ENCODE results near the gene TUBGCP4.
A peak's percentile ranks its signal among the peaks of the same experiment; 100 is the strongest.
"Not testable (repeated sequence)": the region's sequence is repeated elsewhere in the genome, so short reads cannot be mapped to it uniquely, and the experiment has no call there.

TUBGCP4 gene

DNA sequence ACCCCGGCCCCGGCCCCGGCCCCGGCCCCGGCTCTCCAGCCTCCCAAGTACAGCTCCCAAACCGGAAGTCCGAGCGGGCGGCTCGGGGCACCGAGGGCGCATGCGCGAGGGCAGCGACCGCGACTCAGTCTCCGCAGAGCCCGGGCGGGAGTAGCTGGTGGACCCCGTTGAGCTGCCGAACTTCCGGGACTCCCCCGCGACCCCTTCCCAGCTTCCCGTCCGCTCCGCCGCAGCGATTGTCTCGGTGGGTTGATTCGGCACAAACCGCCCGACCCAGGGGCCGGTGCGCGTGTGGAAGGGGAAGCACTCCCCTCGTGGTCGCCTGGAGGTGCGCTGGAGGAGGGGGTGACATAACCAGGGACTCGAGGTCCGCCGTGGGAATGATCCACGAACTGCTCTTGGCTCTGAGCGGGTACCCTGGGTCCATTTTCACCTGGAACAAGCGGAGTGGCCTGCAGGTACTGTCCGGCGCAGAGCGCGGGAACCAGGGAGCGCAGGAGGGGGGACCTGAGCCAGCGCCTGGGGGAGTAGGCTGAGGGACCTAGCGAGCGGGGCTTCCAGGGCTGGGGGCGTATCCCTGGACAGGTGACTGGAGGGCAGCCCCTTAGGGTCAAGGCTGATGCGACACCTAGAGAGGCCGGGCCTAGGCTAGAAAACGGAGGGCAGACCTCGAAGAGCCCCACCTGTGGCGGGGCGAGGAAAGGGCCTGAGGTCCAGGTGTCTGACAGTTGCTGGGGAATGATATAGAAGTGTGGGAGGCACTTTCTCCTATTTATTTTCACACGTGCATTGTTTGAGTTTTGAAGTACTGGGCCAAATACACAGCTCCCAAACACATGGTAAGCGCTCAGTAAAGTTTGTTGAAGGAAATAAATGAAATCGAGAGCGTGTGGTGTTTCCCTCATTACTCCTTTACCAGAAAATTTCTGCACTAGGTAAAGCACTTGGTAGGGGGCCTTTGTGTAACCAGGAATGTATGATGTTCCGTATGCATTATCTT is at the start of gene TUBGCP4, which contains the start of gene ZSCAN29:
TUBGCP4 (plus strand) TSS at position 127 of the 1,000 bp plus-strand sequence; CDS start at position 381, 254 bp downstream.
ZSCAN29 (minus strand) TSS at position 69 of the 1,000 bp plus-strand sequence. CDS start 1,130 bp downstream, outside the sequence.
- peak; percentile 85 to 86 for DNase-seq

GRCh38 chr15:43325039-43325684 is 45.7 kb upstream of the TUBGCP4 start:
- DNase-seq = peak in 1 of 2 experiments; percentile 13

DNA sequence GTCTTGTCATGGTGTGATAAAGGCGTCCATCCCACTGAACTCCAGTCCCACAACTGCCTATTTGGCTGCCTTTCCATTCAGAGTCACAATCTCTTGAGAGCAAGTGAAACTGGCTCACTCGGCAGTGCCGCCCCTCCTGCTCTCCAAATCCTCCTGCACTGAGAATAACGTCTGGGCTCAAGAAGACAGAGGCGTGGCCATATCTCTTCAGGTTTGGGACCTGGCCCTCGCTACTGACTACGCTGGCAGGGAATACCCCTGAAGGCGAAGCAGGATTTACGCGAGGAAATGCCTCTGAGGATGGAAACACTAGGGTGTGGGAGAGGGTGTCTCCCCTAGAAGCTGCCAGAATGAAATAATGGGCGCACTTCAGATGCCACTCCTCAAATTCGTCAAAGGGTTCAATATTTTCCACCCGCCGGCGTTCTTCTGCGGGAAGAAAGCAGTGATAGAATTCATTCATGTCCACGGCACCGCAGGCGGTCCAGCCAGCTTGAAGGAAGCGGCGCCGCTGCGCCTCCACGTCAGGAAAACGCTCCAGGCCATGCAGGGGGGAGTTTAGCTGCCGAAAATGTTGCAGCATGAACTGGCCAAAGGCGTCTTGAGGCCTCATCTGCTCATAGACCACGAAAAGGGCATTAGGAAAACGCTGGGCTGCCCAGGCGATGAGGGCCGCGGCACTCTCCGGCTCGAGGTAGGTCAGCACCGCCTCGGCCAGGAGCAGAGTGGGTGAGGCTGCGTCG is 41.5 kb upstream of the TUBGCP4 start:
- peak; percentile 20 to 58 for DNase-seq

- DNase-seq = peak; percentile 89 to 93
Measured at GRCh38 chr15:43329960-43330779, 40.7 kb upstream of the TUBGCP4 start, which contains the start of gene LCMT2. Gene LCMT2 (minus strand): TSS chr15:43330573. CDS start chr15:43330489, 84 bp downstream.

- DNase-seq = no peak
Measured at GRCh38 chr15:43330780-43331087, 40.2 kb upstream of the TUBGCP4 start.

- DNase-seq = no peak
Measured at GRCh38 chr15:43346305-43346704, 24.6 kb upstream of the TUBGCP4 start.

DNA sequence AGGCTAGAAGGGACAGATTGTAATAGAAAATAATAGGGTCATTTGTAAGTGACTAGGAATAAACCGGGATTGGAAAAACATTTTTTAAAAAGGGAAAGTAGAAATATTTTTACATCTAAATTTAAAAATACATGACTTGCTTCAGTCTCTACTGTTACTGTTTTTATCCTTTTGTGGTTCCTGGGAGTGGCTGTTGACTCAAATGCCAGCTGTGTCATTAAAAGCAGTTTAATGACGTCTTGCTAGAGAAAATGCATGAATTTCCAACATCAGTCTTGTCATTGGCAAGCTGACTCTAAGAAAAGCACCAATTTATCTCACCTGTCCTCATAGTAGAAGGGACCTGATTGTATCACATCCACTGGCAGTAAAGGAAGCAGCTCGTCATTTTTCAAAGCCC is 23.8 kb upstream of the TUBGCP4 start:
- no peak for DNase-seq

GRCh38 chr15:43352693-43353382 is 18.1 kb upstream of the TUBGCP4 start:
- no peak for DNase-seq

GRCh38 chr15:43360821-43361220 is 10.1 kb upstream of the TUBGCP4 start:
- DNase-seq = no peak

DNA sequence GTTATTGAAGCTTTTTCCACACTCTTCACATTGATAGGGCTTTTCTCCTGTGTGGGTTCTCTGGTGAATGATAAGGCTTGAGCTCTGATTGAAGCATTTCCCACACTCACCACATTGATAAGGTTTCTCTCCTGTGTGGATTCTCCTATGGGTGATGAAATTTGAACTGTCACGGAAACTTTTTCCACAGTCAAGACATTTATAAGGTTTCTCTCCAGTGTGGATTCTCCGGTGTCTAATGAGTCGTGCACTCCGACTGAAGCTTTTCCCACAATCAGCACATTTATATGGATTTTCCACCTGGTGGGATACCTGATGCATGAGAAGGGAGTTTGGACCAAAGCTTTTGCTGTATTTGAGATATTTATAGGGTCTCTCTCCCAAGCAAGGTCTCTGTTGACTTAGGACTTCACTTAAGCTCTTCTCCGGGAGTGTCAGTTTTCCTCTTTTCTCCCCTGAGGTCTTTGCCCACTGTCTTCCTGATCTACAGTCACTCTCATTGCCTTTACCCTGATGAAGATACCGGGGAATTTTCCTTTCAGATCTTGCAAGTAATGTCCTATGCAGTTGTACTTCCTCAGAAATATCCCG is 9.5 kb upstream of the TUBGCP4 start:
- no peak for DNase-seq

- DNase-seq = peak in 1 of 2 experiments; percentile 53
Measured at GRCh38 chr15:43370310-43370974, 459 bp upstream of the TUBGCP4 start.

GRCh38 chr15:43376017-43376705 is 5.3 kb downstream of the TUBGCP4 start:
- peak; percentile 28 to 45 for DNase-seq

- no peak for DNase-seq
Measured at GRCh38 chr15:43378601-43379000, 7.7 kb downstream of the TUBGCP4 start.

DNA sequence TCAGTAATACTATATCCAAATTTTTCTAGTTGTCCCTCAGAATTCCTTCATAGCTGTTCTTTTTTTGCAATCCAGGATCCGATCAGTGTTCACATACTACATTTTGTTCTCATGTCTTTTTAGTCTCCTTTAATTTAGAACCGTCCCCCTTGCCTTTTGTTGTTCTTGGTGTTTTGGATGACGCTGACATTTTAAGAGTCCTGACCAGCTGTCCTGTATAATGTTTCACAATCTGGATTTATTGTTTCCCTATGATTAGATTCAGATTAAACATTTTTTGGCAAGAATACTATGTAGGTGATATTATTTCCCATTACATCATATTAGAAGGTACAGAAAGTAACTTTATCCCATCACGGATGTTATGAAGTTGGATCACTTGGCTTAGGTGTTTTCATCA is 11.4 kb downstream of the TUBGCP4 start:
- no peak for DNase-seq

- DNase-seq = no peak
Measured at GRCh38 chr15:43383070-43383469, 12.2 kb downstream of the TUBGCP4 start.

- no peak for DNase-seq
Measured at GRCh38 chr15:43390723-43391122, 19.8 kb downstream of the TUBGCP4 start.

DNA sequence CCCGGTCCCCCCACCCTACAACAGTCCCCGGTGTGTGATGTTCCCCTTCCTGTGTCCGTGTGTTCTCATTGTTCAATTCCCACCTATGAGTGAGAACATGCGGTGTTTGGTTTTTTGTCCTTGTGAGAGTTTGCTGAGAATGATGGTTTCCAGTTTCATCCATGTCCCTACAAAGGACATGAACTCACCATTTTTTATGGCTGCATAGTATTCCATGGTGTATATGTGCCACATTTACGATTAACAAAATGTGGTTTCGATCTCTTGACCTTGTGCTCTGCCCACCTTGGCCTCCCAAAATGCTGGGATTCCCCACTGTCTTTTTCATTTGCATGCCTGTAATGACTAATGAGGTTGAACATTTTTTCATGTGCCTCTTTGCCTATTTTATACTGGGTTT is 22.7 kb downstream of the TUBGCP4 start:
- not testable (repeated sequence) for DNase-seq

DNA sequence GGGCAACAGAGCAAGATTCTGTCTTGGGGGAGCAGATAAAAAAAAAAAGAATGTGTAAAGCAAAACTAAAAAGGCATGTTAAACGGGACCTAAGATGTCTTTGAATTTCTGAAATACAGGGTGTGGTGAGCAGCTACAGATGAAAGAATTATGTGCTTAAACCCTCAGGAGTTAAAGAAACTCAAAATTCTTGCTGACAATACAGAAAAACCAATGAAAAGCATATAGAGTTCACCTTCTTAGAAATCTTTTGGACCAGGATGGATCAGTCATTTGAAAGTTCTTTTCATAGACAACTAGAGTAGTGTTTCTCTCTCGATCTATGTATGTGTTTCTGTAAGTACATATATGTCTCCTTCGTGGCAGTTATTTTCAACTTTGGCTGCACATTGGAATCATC is 31.4 kb downstream of the TUBGCP4 start:
- no peak for DNase-seq

DNA sequence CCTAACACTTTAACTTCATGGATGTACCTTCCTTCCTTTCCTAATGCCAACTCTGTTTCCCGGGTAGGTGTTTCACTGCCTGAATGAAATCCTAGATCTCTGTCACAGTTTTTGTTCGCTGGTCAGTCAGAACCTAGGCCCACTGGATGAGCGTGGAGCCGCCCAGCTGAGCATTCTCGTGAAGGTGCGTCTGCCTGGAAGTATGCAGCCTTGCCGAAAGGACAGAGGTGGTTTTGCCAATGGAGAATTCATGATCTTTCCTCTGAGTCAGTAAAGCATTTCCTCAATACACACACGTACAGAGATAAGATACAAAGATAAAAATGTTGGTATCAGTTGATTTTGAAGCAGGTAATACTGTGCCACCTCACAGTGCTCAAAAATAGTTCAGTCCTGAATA is 32.7 kb downstream of the TUBGCP4 start:
- no peak for DNase-seq

- no peak for DNase-seq
Measured at GRCh38 chr15:43404130-43404529, 33.2 kb downstream of the TUBGCP4 start.
